SK-N-SH treated with all-trans-retinoic acid at 6 μM for 48 hours (cell line): Measurements from ENCODE around the gene TANGO6.

Experiments
- ATAC-seq: fragments of 200-7000 bp; cut with Tn5 transposase; 3 replicates; pipeline ENCODE4 v1.9.1; 2020; ENCODE audit warnings: mild to moderate bottlenecking, moderate library complexity
- CREB5 ChIP-seq: fragments of 250-450 bp; sonication (Bioruptor Pico); IDR thresholded peaks from 2 replicates; pipeline ENCODE4 v1.5.1; 2020; ENCODE audit warnings: low read depth, mild to moderate bottlenecking, moderate library complexity
- CSDC2 ChIP-seq: fragments of 250-450 bp; sonication (Bioruptor Pico); IDR thresholded peaks from 2 replicates; pipeline ENCODE4 v1.5.0; 2020; ENCODE audit warnings: mild to moderate bottlenecking, moderate library complexity
- CSRNP3 ChIP-seq: fragments of 250-450 bp; sonication (Bioruptor Pico); IDR thresholded peaks from 2 replicates; pipeline ENCODE4 v1.5.1; 2021; ENCODE audit warnings: mild to moderate bottlenecking, moderate library complexity
- ESRRG ChIP-seq: fragments of 250-450 bp; sonication (Bioruptor Pico); IDR thresholded peaks from 2 replicates; pipeline ENCODE4 v1.6.1; 2021; ENCODE audit warnings: mild to moderate bottlenecking
- GLIS3 ChIP-seq: fragments of 250-450 bp; sonication (Bioruptor Pico); IDR thresholded peaks from 2 replicates; pipeline ENCODE4 v1.5.0; 2020; ENCODE audit warnings: mild to moderate bottlenecking, moderate library complexity
- ISL1 ChIP-seq: fragments of 250-450 bp; sonication (Bioruptor Pico); IDR thresholded peaks from 2 replicates; pipeline ENCODE4 v2.1.2; 2022; ENCODE audit warnings: mild to moderate bottlenecking, moderate library complexity
- OSR1 ChIP-seq: fragments of 250-450 bp; sonication (Bioruptor Pico); IDR thresholded peaks from 2 replicates; pipeline ENCODE4 v1.8.0; 2022; ENCODE audit warnings: moderate library complexity, mild to moderate bottlenecking, inconsistent platforms
- PATZ1 ChIP-seq: fragments of 250-450 bp; sonication (Bioruptor Pico); IDR thresholded peaks from 2 replicates; pipeline ENCODE4 v1.8.0; 2020; ENCODE audit warnings: mild to moderate bottlenecking, moderate library complexity, borderline replicate concordance
- POU6F1 ChIP-seq: fragments of 250-450 bp; sonication (Bioruptor Pico); IDR thresholded peaks from 2 replicates; pipeline ENCODE4 v1.8.0; 2021; ENCODE audit warnings: low read depth, mild to moderate bottlenecking, moderate library complexity, borderline replicate concordance
- PPARA ChIP-seq: fragments of 250-450 bp; sonication (Bioruptor Pico); IDR thresholded peaks from 2 replicates; pipeline ENCODE4 v1.5.0; 2020; ENCODE audit warnings: mild to moderate bottlenecking, borderline replicate concordance
- RARB ChIP-seq: fragments of 250-450 bp; sonication (Bioruptor Pico); IDR thresholded peaks from 2 replicates; pipeline ENCODE4 v1.8.0; 2021; ENCODE audit warnings: mild to moderate bottlenecking, moderate library complexity
- SNAI2 ChIP-seq: fragments of 250-450 bp; sonication (Bioruptor Pico); IDR thresholded peaks from 2 replicates; pipeline ENCODE4 v1.5.0; 2020; ENCODE audit warnings: mild to moderate bottlenecking, moderate library complexity
- TCF4 ChIP-seq: fragments of 250-450 bp; sonication (Bioruptor Pico); IDR thresholded peaks from 2 replicates; pipeline ENCODE4 v1.8.0; 2021; ENCODE audit warnings: mild to moderate bottlenecking, moderate library complexity, borderline replicate concordance
- TOX ChIP-seq: fragments of 250-450 bp; sonication (Bioruptor Pico); IDR thresholded peaks from 2 replicates; pipeline ENCODE4 v1.8.0; 2021; ENCODE audit warnings: mild to moderate bottlenecking, moderate library complexity, borderline replicate concordance
- ZC3H10 ChIP-seq: fragments of 250-450 bp; sonication (Bioruptor Pico); IDR thresholded peaks from 2 replicates; pipeline ENCODE4 v1.5.1; 2021; ENCODE audit warnings: mild to moderate bottlenecking, moderate library complexity
- ZFP30 ChIP-seq: fragments of 450-650 bp; formaldehyde crosslinking; IDR thresholded peaks from 2 replicates; pipeline ENCODE4 v1.5.0; 2022; ENCODE audit warnings: mild to moderate bottlenecking, moderate library complexity
- ZNF565 ChIP-seq: fragments of 450-650 bp; formaldehyde crosslinking; conservative IDR thresholded peaks from 2 replicates; pipeline ENCODE4 v1.5.0; 2020; ENCODE audit warnings: low read depth, mild to moderate bottlenecking, moderate library complexity
- ZNF70 ChIP-seq: fragments of 450-650 bp; formaldehyde crosslinking; IDR thresholded peaks from 2 replicates; pipeline ENCODE4 v1.5.0; 2020; ENCODE audit warnings: mild to moderate bottlenecking, moderate library complexity
- ZNF8 ChIP-seq: fragments of 450-650 bp; formaldehyde crosslinking; IDR thresholded peaks from 2 replicates; pipeline ENCODE4 v1.5.0; 2020; ENCODE audit warnings: mild to moderate bottlenecking, moderate library complexity

The TANGO6 gene

GRCh38 chr16:68910051-68910450 is 66.7 kb downstream of the TANGO6 start (continued):
- TF ChIP-seq RARB: no peak
- no peak for TF ChIP-seq OSR1
- no peak for TF ChIP-seq ESRRG (CRISPR knock-in tag)
- no peak for TF ChIP-seq ZFP30 (CRISPR knock-in tag)
- no peak for TF ChIP-seq ISL1 (CRISPR knock-in tag)
- no peak for TF ChIP-seq CSRNP3 (CRISPR knock-in tag)

GRCh38 chr16:68915589-68915988 is 72.3 kb downstream of the TANGO6 start:
- no peak for ATAC-seq
- TF ChIP-seq PATZ1 (CRISPR knock-in tag): no peak
- TF ChIP-seq TCF4: no peak
- no peak for TF ChIP-seq OSR1
- TF ChIP-seq ZC3H10 (CRISPR knock-in tag): no peak
- no peak for TF ChIP-seq RARB
- TF ChIP-seq ZFP30 (CRISPR knock-in tag): no peak
- no peak for TF ChIP-seq ZNF70 (CRISPR knock-in tag)
- TF ChIP-seq CSDC2 (CRISPR knock-in tag): no peak
- TF ChIP-seq PPARA (CRISPR knock-in tag): no peak
- TF ChIP-seq SNAI2 (CRISPR knock-in tag): no peak

- TF ChIP-seq ZNF70 (CRISPR knock-in tag) (no peak), RARB (no peak), ZC3H10 (CRISPR knock-in tag) (no peak), GLIS3 (CRISPR knock-in tag) (no peak)
- ATAC-seq: no peak
Observed at GRCh38 chr16:68917541-68917940, 74.2 kb downstream of the TANGO6 start.

GRCh38 chr16:68920349-68920748 is 77.0 kb downstream of the TANGO6 start:
- TF ChIP-seq PATZ1 (CRISPR knock-in tag) (no peak), ZC3H10 (CRISPR knock-in tag) (no peak), CSDC2 (CRISPR knock-in tag) (no peak), PPARA (CRISPR knock-in tag) (no peak), SNAI2 (CRISPR knock-in tag) (no peak), ZNF8 (CRISPR knock-in tag) (no peak), GLIS3 (CRISPR knock-in tag) (no peak), RARB (no peak), POU6F1 (CRISPR knock-in tag) (no peak), ZNF565 (CRISPR knock-in tag) (no peak), CREB5 (CRISPR knock-in tag) (no peak), ESRRG (CRISPR knock-in tag) (no peak), ZFP30 (CRISPR knock-in tag) (no peak), OSR1 (no peak), TOX (no peak), CSRNP3 (CRISPR knock-in tag) (no peak), ISL1 (CRISPR knock-in tag) (no peak)
- TF ChIP-seq, all 23 proteins: peak for 0
- ATAC-seq: no peak
